ENCODE results near the gene NBEAL1. TPM values are rescaled to one million over a fixed set of nuclear protein-coding genes. Genes with fewer than 3 reads are reported as not detected.
A peak's percentile ranks its signal among the peaks of the same experiment; 100 is the strongest.
"Not testable (repeated sequence)": the region's sequence is repeated elsewhere in the genome, so short reads cannot be mapped to it uniquely, and the experiment has no call there.

NBEAL1 gene
- total and polyA plus RNA-seq, 11 donors = 3.1 to 26.9 (median 18.1) TPM

DNA sequence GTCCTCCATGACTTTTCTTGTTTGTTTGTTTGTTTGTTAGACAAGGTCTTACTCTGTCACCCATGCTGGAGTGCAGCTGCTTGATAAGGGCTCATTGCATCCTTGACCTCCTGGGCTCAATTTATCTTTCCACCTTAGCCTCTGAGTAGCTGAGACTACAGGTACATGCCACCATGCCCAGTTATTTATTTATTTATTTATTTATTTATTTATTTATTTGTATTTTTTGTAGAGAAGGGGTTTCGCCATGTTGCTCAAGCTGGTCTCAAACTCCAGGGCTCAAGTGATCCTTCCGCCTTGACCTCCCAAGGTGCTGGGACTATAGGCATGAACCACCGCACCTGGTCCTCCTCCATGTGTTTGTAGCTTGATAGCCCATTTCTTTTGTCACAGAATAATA, 37.9 kb downstream of the NBEAL1 start:
- WGBS, 4 donors = 96 to 100% (median 98%) methylated on average over 3 of the region's 3 CpGs
- H3K27me3 ChIP-seq = no peaks in the 10 kb centered on the region

DNA sequence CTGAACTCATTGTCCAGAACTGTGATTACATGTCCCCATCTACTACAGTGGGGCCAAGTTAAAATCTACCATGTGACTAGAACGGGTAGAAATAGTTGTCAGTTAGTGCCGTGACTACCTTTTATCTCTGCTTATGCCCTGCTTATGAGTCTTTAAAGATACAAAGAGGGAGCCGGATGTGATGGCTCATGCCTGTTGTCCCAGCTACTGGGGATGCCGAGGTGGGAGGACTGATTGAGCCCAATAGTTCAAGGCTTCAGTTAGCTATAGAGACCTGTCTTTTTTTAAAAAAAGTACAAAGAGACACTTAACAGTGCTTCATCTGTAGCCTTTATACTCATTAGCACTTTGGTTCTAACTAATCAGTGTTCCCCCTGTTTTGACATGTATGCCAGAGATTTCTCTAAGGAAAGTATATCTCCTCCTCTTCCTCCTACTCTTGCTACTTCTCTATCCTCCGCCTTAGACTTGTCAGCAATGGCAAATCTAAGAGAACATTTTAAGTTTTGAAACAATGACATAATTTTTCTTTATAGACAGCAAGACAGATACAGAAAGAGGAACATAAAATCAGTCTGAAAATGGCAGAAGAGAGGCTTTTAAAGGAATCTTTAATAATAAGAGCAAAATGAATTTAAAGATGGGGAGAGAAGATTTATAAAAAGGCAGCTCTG, 45.0 kb downstream of the NBEAL1 start:
- ATAC-seq (peak in 2 of 4 donors; percentile 34 to 37), DNase-seq (no peak)
- Histone ChIP-seq H3K27ac (no peak overlapping the region), H3K27me3 (no peaks in the 10 kb centered on the region), H3K4me1 (no peaks in the 10 kb centered on the region), H3K36me3 (peaks cover 0 to 96% (median 58%) of the 10 kb centered on the region in 9 donors), H3K9me3 (no peaks in the 10 kb centered on the region), H3K4me3 (no peak overlapping the region)
- TF ChIP-seq, protein P1, sequence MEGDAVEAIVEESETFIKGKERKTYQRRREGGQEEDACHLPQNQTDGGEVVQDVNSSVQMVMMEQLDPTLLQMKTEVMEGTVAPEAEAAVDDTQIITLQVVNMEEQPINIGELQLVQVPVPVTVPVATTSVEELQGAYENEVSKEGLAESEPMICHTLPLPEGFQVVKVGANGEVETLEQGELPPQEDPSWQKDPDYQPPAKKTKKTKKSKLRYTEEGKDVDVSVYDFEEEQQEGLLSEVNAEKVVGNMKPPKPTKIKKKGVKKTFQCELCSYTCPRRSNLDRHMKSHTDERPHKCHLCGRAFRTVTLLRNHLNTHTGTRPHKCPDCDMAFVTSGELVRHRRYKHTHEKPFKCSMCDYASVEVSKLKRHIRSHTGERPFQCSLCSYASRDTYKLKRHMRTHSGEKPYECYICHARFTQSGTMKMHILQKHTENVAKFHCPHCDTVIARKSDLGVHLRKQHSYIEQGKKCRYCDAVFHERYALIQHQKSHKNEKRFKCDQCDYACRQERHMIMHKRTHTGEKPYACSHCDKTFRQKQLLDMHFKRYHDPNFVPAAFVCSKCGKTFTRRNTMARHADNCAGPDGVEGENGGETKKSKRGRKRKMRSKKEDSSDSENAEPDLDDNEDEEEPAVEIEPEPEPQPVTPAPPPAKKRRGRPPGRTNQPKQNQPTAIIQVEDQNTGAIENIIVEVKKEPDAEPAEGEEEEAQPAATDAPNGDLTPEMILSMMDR (IDR thresholded peaks at IDR 0.05) = no peak
- no peak for TF ChIP-seq POLR2A (IDR thresholded peaks at IDR 0.05)
- intact Hi-C loops (cut with DNase I) = no loop called here
- 64 to 76% (median 73%) methylated on average over 5 of the region's 5 CpGs for WGBS, 4 donors

More for the DNA sequence above, 37.9 kb downstream of the NBEAL1 start:
- no peak for ATAC-seq
- Histone ChIP-seq H3K9me3 (no peaks in the 10 kb centered on the region), H3K27ac (no peak overlapping the region), H3K36me3 (peaks cover 0 to 90% (median 45%) of the 10 kb centered on the region in 9 donors), H3K4me3 (no peak overlapping the region), H3K4me1 (no peaks in the 10 kb centered on the region)
- DNase-seq = no peak
- TF ChIP-seq, protein P1 (IDR thresholded peaks at IDR 0.05) = no peak
- TF ChIP-seq POLR2A (IDR thresholded peaks at IDR 0.05) = no peak
- intact Hi-C loops (cut with DNase I) = no loop called here

DNA sequence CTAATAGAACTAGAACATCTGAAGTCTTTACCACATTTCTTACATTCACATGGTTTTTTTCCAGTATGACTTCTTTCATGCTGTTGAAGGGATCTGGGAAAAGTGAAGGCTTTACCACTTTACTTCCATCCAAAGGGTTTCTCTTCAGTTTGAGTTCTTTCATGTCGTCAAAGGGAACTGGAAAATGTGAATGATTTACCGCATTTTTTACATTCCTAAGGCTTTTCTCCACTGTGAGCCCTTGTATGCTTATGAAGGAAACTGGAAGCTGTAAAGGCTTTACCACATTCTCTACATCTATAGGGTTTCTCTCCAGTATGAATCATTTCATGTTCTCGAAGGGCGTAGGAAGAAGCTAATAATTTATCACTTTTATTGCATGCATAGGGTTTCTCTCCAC, 46.7 kb downstream of the NBEAL1 start:
- WGBS, 4 donors = 74 to 79% (median 78%) methylated on average over 4 of the region's 4 CpGs
- no peaks in the 10 kb centered on the region for H3K4me1 ChIP-seq
- no peak for ATAC-seq
- H3K27ac ChIP-seq = no peak overlapping the region
- no peak overlapping the region for H3K4me3 ChIP-seq
- TF ChIP-seq POLR2A (IDR thresholded peaks at IDR 0.05) = no peak
- TF ChIP-seq, protein P1 (IDR thresholded peaks at IDR 0.05) = no peak
- DNase-seq = no peak
- no peaks in the 10 kb centered on the region for H3K9me3 ChIP-seq
- intact Hi-C loops (cut with DNase I) = no loop called here
- no peaks in the 10 kb centered on the region for H3K27me3 ChIP-seq
- H3K36me3 ChIP-seq = peaks cover 0 to 95% (median 61%) of the 10 kb centered on the region in 9 donors

DNA sequence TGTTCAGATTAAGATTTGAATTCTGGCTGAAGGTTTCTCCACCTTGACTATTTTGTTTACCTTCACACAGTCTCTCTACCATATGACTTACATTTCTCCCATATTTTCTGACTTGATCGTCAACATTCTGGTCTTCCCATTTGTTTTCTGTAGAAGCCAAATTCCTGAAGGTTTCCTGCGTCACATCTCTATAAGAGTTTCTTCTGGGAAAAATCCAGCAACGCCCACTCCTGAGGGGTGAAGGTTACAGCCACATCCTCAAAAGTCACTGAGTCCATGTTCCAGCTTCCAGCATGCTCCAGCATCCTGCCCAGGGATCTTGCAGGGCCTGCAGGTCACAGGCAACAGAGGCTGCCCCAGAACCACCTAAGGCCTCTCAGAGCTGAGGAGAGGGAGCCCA, 47.5 kb downstream of the NBEAL1 start:
- Histone ChIP-seq H3K4me3 (no peak overlapping the region), H3K27me3 (no peaks in the 10 kb centered on the region), H3K27ac (no peak overlapping the region), H3K36me3 (peaks cover 0 to 88% (median 59%) of the 10 kb centered on the region in 9 donors), H3K4me1 (no peaks in the 10 kb centered on the region), H3K9me3 (no peaks in the 10 kb centered on the region)
- DNase-seq (no peak), ATAC-seq (no peak)
- intact Hi-C loops (cut with DNase I) = no loop called here
- TF ChIP-seq, protein P1 (IDR thresholded peaks at IDR 0.05) = no peak
- no peak for TF ChIP-seq POLR2A (IDR thresholded peaks at IDR 0.05)
- WGBS, 4 donors = 84 to 94% (median 92%) methylated on average over 3 of the region's 3 CpGs

DNA sequence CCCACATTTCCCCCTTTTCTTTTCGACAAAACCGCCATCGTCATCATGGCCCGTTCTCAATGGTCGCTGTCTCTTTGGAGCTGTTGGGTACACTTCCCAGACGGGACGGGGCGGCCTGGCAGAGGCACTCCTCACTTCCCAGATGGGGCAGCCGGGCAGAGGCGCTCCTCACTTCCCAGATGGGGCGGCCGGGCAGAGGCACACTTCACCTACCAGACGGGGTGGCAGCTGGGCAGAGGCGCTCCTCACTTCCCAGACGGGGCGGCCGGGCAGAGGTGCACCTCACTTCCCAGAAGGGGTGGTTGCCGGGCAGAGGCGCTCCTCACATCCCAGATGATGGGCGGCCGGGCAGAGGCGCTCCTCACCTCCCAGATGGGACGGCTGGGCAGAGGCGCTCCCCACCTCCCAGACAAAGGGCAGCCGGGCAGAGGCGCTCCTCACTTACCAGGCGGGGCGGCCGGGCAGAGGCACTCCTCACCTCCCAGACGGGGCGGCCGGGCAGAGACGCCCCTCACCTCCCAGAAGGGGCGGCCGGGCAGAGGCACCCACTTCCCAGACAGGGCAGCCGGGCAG, 51.9 kb downstream of the NBEAL1 start:
- ATAC-seq; H3K4me1 ChIP-seq; H3K27ac ChIP-seq; H3K9me3 ChIP-seq; H3K4me3 ChIP-seq; DNase-seq; H3K27me3 ChIP-seq; intact Hi-C loops (cut with DNase I): not testable (repeated sequence)
- WGBS, 4 donors = 94 to 98% (median 98%) methylated on average over 32 to 36 of the region's 36 CpGs
- peaks cover 0 to 84% (median 53%) of the 10 kb centered on the region in 9 donors for H3K36me3 ChIP-seq
